NCI-H128 (cell line): ENCODE data around the gene TFE3.
"Not testable (repeated sequence)": the region's sequence is repeated elsewhere in the genome, so short reads cannot be mapped to it uniquely, and the experiment has no call there.

Experiments used
- DNase-seq: peaks from one replicate; lab custom pipeline; 2025; ENCODE audit not compliant: unreplicated experiment; lab: John Stamatoyannopoulos, UW

The TFE3 gene

GRCh38 chrX:49002091-49002935, 40.8 kb downstream of the TFE3 start, which contains the start of gene GRIPAP1:
GRIPAP1 (minus strand) TSS chrX:49002264; CDS start chrX:49002229, 35 bp downstream.
- peak; percentile 71 for DNase-seq

- DNase-seq = no peak
Measured at GRCh38 chrX:49001521-49002090, 41.6 kb downstream of the TFE3 start.

GRCh38 chrX:49000636-49001035, 42.5 kb downstream of the TFE3 start:
- no peak for DNase-seq

GRCh38 chrX:48999030-48999429, 44.1 kb downstream of the TFE3 start:
- no peak for DNase-seq

- no peak for DNase-seq
Measured at GRCh38 chrX:48998391-48998790, 44.8 kb downstream of the TFE3 start.

GRCh38 chrX:48997865-48998264, 45.3 kb downstream of the TFE3 start:
- DNase-seq = no peak

- DNase-seq = no peak
Measured at GRCh38 chrX:48997455-48997854, 45.7 kb downstream of the TFE3 start.

GRCh38 chrX:48996969-48997368, 46.2 kb downstream of the TFE3 start:
- DNase-seq = no peak

- DNase-seq = no peak
Measured at GRCh38 chrX:48992341-48992740, 50.8 kb downstream of the TFE3 start.

GRCh38 chrX:48989483-48989882, 53.7 kb downstream of the TFE3 start:
- no peak for DNase-seq

GRCh38 chrX:48983896-48984295, 59.3 kb downstream of the TFE3 start:
- DNase-seq = no peak

GRCh38 chrX:48983081-48983480, 60.1 kb downstream of the TFE3 start:
- no peak for DNase-seq

- no peak for DNase-seq
Measured at GRCh38 chrX:48981178-48981577, 62.0 kb downstream of the TFE3 start.

- DNase-seq = not testable (repeated sequence)
Measured at GRCh38 chrX:48980341-48980740, 62.8 kb downstream of the TFE3 start.
